Epithelial cell of proximal tubule (primary cell): ENCODE results near the gene SGCD. TPM values are rescaled to one million over a fixed set of nuclear protein-coding genes. Genes with fewer than 3 reads are reported as not detected.

Experiments
- DNase-seq: peaks from one replicate; pipeline ENCODE4 v3.0.0-alpha.2; 2011; ENCODE audit warnings: low read depth
- H3K4me3 ChIP-seq: 2 replicates; pipeline ENCODE4 v1.5.1; 2011; ENCODE audit warnings: low read depth, mild to moderate bottlenecking, low read length
- total RNA-seq: library from RNA; depleted of rRNA; stranded (reverse); fragments of >200 nt; gene quantifications from 2 replicates; pipeline ENCODE4 v1.2.3, GENCODE V29; 2015
- TF ChIP-seq, protein P1 (sequence below): conservative IDR thresholded peaks from 2 replicates; pipeline ENCODE4 v1.5.1; 2012; ENCODE audit warnings: low read depth, mild to moderate bottlenecking, low read length

The SGCD gene
- total RNA-seq, 1 donor from 2014 or later: 0.06 TPM

DNA sequence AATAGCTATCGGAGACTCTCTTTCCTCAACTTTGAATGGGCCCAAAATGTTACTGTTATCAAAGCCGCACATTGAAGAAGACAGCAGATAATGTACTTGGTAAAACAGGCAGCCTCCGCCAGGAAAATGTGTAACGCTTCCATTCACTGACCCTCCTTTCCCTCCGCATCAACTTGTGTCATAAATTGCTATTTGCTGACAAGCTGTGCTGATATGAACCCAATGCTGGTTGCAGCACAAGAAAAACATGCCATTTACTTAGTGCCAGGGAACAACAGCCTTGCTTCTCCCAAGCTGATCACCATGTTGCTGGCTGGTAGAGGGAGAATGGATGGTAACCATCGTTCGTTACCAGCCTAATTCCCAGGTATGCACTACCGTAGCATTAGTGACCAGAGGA, 360.6 kb downstream of the SGCD start:
- no peak for DNase-seq
- TF ChIP-seq, protein P1, sequence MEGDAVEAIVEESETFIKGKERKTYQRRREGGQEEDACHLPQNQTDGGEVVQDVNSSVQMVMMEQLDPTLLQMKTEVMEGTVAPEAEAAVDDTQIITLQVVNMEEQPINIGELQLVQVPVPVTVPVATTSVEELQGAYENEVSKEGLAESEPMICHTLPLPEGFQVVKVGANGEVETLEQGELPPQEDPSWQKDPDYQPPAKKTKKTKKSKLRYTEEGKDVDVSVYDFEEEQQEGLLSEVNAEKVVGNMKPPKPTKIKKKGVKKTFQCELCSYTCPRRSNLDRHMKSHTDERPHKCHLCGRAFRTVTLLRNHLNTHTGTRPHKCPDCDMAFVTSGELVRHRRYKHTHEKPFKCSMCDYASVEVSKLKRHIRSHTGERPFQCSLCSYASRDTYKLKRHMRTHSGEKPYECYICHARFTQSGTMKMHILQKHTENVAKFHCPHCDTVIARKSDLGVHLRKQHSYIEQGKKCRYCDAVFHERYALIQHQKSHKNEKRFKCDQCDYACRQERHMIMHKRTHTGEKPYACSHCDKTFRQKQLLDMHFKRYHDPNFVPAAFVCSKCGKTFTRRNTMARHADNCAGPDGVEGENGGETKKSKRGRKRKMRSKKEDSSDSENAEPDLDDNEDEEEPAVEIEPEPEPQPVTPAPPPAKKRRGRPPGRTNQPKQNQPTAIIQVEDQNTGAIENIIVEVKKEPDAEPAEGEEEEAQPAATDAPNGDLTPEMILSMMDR: no peak
- H3K4me3 ChIP-seq: no peak overlapping the region

DNA sequence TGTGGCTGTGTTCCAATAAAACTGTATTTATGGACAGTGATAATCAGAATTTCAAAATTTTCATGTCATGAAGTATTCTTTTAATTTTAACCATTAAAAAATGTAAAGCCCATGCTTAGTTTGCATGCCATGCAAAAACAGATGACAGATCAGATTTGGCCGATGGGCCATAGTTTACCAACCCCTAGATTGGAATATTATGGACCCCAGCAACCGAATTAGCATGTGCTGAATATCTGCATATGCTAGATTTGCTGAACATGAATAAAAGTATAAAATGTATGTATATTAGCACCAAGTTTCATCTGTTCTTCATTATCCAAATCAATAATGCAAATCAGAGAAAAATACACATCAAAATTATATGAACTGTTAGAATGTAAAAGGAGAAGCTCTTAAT, 364.6 kb downstream of the SGCD start:
- no peak overlapping the region for H3K4me3 ChIP-seq
- TF ChIP-seq, protein P1: no peak
- no peak for DNase-seq

DNA sequence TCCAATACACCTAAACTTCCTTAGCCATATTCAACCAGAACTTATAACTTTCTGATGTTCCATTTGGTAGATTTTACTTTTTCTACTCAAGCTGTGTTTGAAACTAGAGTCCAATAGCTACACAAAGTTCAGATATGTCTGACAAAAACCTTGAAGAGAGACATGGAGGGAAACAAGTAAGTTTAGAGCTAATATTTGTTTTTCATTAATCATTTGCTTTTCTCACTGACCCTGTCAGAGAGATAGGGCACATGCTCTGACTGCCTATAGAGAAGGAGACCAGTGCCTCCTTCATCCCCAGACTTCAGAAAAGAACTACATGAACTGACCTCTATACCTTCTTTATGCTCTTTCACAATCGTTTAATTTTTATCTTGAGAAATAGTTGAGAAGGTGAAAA, 366.1 kb downstream of the SGCD start:
- DNase-seq: no peak
- H3K4me3 ChIP-seq: no peak overlapping the region
- TF ChIP-seq, protein P1: no peak

DNA sequence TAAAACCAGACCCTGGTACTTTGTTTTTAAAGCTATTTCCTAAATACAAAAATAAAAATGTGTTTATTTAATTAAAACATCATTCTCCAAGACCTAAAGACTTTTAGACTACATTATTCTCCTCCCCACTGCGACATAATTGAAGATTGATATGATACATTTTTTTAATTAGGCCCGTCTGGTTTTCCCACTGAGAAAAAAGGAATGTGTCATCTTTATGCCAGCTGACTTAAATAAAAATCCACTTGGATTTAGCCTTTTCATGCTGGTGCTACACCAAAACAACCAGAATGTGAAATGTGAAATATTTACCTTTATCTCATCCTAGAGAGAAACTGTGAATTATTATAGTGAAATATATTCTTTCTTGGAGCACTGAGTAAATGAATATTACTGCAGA, 367.6 kb downstream of the SGCD start:
- TF ChIP-seq, protein P1: no peak
- no peak overlapping the region for H3K4me3 ChIP-seq
- no peak for DNase-seq

DNA sequence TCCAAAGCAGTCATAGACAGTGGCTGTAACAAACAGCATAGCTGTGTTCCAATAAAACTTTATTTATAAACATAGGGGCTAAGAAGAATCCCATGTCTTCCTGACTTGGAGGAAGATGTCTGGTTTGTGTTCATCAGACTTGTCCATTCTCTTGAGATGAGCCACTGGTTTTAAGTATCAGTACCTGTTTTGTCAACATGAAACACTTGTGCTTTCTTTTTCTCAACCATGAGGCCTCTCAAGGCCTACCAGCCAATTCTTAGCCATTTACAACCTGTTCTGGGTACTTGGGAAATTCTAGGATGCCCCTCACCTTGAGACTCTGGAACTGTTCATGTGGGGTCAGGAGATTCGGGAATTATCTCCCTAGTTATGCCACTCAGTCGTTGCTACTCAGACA, 368.8 kb downstream of the SGCD start:
- no peak for DNase-seq
- no peak overlapping the region for H3K4me3 ChIP-seq
- TF ChIP-seq, protein P1: no peak

DNA sequence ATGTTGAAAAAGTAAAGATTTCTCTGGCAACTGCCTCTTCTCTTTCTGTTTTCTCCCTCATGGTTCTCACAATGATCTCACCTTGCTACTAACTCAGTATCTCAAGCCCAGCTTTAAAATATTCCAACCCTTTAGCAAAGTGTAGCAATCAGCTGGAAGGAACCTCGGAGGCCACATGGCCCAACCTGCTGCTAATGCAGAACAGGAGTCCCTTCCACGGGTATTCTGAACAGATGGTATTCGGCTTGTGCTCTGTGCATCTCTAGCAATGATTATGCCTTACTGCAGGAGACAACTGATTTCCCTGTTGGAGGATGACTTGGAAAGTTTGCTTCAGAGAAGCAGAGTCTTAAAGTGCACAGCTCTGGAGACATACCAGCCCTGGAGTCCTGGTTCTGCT, 371.4 kb downstream of the SGCD start:
- DNase-seq: no peak

DNA sequence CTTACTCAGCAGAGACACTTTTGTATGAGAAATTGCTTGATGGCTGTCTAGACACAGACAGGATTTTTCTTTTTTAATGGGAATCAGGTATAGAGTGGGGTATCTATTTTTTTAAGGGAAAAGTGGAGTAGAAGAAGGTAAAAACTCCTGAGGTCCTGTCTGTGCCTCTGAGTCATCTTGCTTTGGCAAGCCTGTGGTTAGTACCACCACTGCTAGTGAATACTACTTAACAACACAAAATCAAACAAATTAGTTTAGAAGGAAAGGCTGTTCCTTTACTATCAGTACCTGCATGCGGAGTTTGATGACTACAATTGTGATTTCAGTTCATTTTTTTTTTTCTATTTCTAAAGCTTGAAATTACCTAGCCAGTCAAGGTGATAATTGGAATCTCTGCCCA, 372.2 kb downstream of the SGCD start:
- no peak overlapping the region for H3K4me3 ChIP-seq
- TF ChIP-seq, protein P1: no peak
- no peak for DNase-seq

More for the DNA sequence above, 371.4 kb downstream of the SGCD start:
- TF ChIP-seq, protein P1: no peak
- H3K4me3 ChIP-seq: no peak overlapping the region
